Thoracic aorta (tissue), 2 donors: ENCODE results near the gene BCR. TPM values are rescaled to one million over a fixed set of nuclear protein-coding genes. Genes with fewer than 3 reads are reported as not detected.

Experiments
- ATAC-seq: fragments of 150-250 bp; one replicate; pipeline ENCODE4 v1.8.0; 2017; ENCODE audit warnings: low read depth; ENCODE audit not compliant: insufficient number of reproducible peaks, low FRiP score
- DNase-seq: peaks from one replicate; pipeline ENCODE4 v3.0.0-alpha.2; 2020; ENCODE audit warnings: low spot score
- H3K27ac ChIP-seq, 2 donors: fragments of 200-600 bp; sonication (generic); 1 replicate in 1 of 2; 2 replicates in 1 of 2; pipeline ENCODE4 v1.5.1; 2016; ENCODE audit warnings: mild to moderate bottlenecking in 2 of 2, moderate library complexity in 2 of 2
- H3K27me3 ChIP-seq: fragments of 200-600 bp; sonication (generic); replicated peaks from 2 replicates; pipeline ENCODE4 v1.6.0; 2016; ENCODE audit warnings: mild to moderate bottlenecking; ENCODE audit not compliant: insufficient read depth
- H3K36me3 ChIP-seq: fragments of 200-600 bp; sonication (generic); one replicate; pipeline ENCODE4 v1.5.1; 2016
- H3K4me1 ChIP-seq, 2 donors: fragments of 200-600 bp; sonication (generic); 1 replicate in 1 of 2; 2 replicates in 1 of 2; pipeline versions ENCODE4 v1.5.1 to v1.6.0; 2016; ENCODE audit warnings: low read depth in 2 of 2, mild to moderate bottlenecking in 1 of 2; ENCODE audit not compliant: control insufficient read depth in 1 of 2
- H3K4me3 ChIP-seq: fragments of 200-600 bp; sonication (generic); 2 replicates; pipeline ENCODE4 v1.5.1; 2016; ENCODE audit warnings: mild to moderate bottlenecking
- H3K9me3 ChIP-seq: fragments of 200-600 bp; sonication (generic); 2 replicates; pipeline ENCODE4 v1.5.1; 2016
- total RNA-seq, 2 donors: library from RNA; depleted of rRNA; stranded (reverse); fragments of >200 nt; gene quantifications; one replicate each; pipeline versions ENCODE4 v1.1.0 to v1.2.3, GENCODE V29; 2016
- TF ChIP-seq, protein P1 (sequence below): fragments of 200-600 bp; sonication (generic); IDR thresholded peaks from one replicate; pipeline ENCODE4 v1.5.1; 2019; ENCODE audit warnings: antibody characterized with exemption

The BCR gene
- total RNA-seq, 2 donors from 2014 or later = 73.2 to 232 TPM

DNA sequence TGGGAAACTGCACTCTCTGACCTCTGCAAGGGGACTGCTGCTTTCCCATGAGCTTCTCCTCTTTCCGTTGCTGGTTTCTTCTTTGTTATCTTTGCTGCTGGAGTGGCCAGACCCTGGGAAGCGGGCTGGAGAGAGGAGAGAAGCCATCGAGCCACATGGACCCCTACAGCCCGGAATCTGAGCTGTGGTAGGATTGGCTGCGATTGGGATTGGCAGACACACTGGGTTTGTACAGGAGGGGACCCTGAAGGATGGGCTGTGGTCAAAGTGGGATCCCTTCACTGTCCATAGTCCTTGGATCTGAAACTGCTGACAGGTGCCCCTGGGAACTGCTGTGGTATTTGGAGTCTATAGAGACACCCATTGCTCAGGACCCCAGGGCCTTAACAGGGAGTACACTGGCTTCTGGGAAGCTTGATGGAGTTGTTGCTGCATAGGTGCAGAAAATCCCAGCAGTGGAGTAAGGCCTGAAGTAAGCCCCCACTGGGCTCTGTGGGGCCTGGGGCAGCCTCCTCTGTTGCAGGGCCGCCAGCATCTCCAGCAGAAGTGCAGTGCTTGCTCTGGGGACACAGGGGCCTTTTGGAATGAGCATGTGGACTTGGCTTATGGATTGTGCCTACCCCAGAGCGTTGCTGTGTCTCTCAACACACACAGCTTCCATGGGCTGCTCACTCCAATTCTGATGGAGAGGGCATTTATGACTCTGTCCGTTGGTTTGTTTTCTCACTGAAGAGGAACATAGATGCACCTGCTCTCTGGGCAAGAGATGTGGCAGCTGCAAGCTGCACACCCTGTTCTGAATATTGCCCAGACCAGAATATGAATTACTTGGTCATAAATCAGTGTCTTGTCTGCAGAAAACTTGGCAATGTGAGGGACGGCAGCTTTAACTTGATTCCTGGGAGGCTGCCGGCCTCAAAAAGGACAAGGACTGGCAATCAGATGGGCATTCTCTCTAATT, 32.0 kb downstream of the BCR start:
- H3K4me3 ChIP-seq = no peak overlapping the region
- DNase-seq = no peak
- no peaks in the 10 kb centered on the region for H3K9me3 ChIP-seq
- TF ChIP-seq, protein P1, sequence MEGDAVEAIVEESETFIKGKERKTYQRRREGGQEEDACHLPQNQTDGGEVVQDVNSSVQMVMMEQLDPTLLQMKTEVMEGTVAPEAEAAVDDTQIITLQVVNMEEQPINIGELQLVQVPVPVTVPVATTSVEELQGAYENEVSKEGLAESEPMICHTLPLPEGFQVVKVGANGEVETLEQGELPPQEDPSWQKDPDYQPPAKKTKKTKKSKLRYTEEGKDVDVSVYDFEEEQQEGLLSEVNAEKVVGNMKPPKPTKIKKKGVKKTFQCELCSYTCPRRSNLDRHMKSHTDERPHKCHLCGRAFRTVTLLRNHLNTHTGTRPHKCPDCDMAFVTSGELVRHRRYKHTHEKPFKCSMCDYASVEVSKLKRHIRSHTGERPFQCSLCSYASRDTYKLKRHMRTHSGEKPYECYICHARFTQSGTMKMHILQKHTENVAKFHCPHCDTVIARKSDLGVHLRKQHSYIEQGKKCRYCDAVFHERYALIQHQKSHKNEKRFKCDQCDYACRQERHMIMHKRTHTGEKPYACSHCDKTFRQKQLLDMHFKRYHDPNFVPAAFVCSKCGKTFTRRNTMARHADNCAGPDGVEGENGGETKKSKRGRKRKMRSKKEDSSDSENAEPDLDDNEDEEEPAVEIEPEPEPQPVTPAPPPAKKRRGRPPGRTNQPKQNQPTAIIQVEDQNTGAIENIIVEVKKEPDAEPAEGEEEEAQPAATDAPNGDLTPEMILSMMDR = no peak
- H3K27me3 ChIP-seq = no peaks in the 10 kb centered on the region
- ATAC-seq = no peak
- H3K4me1 ChIP-seq = peaks cover 38 to 68% of the 10 kb centered on the region in 2 donors
- H3K27ac ChIP-seq = peak overlapping the region in 1 of 2 donors; percentile 17
- H3K36me3 ChIP-seq = no peaks in the 10 kb centered on the region

DNA sequence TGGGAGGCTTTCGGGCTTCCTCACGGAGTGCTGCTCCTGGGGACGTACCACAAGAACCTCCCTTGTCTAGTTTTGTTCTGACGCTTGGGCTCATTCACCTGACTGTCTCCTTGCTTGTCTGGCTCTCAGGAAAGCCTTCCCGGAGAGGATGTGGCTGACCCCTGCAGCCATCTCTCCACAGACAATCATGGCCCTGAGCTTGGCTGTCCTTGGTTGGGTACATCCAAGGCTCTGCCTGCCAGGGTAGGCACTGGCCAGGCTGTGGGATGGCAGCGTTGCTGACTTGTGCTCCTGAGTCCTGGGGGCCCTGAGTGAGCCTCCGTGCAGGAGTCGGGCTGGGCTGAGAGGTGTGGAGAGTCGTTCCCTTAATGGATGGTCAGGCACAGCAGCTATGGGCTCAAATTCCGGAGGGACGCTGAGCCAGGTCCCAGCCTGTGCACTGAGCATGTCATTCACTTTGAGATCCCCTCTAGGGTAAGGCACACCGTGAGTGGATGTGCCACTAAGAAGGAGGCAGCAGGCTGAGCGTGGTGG, 32.8 kb downstream of the BCR start:
- peak overlapping the region in 1 of 2 donors; percentile 17 for H3K27ac ChIP-seq
- no peak overlapping the region for H3K4me3 ChIP-seq
- TF ChIP-seq, protein P1 = no peak
- no peaks in the 10 kb centered on the region for H3K9me3 ChIP-seq
- ATAC-seq (no peak), DNase-seq (no peak)
- no peaks in the 10 kb centered on the region for H3K36me3 ChIP-seq
- no peaks in the 10 kb centered on the region for H3K27me3 ChIP-seq
- peaks cover 45 to 75% of the 10 kb centered on the region in 2 donors for H3K4me1 ChIP-seq

DNA sequence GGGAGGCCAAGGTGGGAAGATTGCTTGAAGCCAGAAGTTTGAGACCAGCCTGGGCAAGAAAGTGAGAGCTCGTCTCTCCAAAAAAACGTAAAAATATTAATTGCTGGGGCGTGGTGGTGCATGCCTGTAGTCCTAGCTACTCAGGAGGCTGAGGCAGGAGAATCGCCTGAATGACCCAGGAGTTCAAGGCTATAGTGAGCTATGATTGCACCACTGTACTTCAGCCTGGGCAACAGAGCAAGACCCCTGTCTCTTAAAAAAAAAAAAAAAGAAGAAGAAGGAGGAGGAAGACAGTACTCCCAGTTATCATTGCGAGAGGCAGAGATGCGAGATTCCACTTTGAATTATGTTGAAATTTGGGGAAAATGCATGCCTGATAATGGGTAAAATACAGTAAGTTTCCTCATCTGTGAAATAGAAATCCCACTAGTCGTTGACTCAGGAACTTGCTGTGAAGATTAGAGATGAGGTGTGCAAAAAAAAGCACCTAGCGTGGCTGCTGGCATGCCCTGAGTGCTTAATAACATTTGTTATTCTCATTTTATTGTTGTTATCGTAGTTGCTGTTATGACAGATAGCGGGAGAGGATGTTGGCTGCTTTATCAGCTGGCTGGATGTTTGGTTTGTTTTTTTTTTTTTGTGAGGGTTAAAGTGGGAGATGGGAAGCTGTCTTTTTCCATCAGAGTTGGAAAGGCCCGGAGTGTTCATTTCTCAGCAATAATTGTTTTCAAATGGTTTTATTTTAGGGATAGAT, 33.4 kb downstream of the BCR start:
- no peaks in the 10 kb centered on the region for H3K9me3 ChIP-seq
- ATAC-seq = no peak
- TF ChIP-seq, protein P1 = no peak
- H3K4me3 ChIP-seq = no peak overlapping the region
- no peaks in the 10 kb centered on the region for H3K36me3 ChIP-seq
- H3K27ac ChIP-seq = no peak overlapping the region
- DNase-seq = no peak
- no peaks in the 10 kb centered on the region for H3K27me3 ChIP-seq
- peaks cover 52 to 82% of the 10 kb centered on the region in 2 donors for H3K4me1 ChIP-seq

DNA sequence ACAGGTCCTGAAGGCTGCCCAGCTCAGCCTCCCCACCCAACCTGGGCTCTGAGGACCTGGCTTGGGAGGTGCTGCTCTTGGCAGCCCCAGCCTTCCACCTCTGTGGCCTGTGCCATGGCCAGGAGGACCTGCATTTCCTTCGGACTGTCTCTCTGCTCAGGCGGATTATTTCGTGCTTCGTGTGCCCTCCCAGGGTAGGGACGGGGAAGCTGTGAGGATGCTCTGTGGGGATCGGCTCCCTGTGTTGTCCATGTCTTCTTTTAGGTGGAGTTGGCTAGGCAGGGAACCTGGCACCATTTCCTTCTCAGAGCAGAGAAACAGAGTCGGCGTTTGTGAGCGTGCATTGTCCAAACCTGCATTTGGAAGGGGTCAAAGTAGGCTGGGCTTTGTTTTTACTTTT, 34.1 kb downstream of the BCR start:
- H3K9me3 ChIP-seq = no peaks in the 10 kb centered on the region
- H3K27ac ChIP-seq = no peak overlapping the region
- no peaks in the 10 kb centered on the region for H3K27me3 ChIP-seq
- H3K36me3 ChIP-seq = no peaks in the 10 kb centered on the region
- no peak for DNase-seq
- peaks cover 58 to 89% of the 10 kb centered on the region in 2 donors for H3K4me1 ChIP-seq
- TF ChIP-seq, protein P1 = no peak
- no peak overlapping the region for H3K4me3 ChIP-seq
- no peak for ATAC-seq
